Cardiac muscle cell (in vitro differentiated cells and primary cell): ENCODE data around the gene ANKMY1. TPM values are rescaled to one million over a fixed set of nuclear protein-coding genes. Genes with fewer than 3 reads are reported as not detected.
A peak's percentile ranks its signal among the peaks of the same experiment; 100 is the strongest.

ENCODE experiments used
- DNase-seq, 2 donors: peaks; one replicate each; pipeline versions ENCODE4 v3.0.0 to v3.0.0-alpha.2; 2010 to 2017; ENCODE audit warnings: low read depth in 1 of 2, low spot score in 1 of 2
- H3K27ac ChIP-seq: fragments of 200-600 bp; sonication (generic); 2 replicates; pipeline ENCODE4 v1.5.1; 2016
- H3K27me3 ChIP-seq: fragments of 200-600 bp; sonication (generic); 2 replicates; pipeline ENCODE4 v1.6.0; 2016; ENCODE audit warnings: control low read depth
- H3K36me3 ChIP-seq: fragments of 200-600 bp; sonication (generic); 2 replicates; pipeline ENCODE4 v1.5.1; 2016; ENCODE audit warnings: control low read depth
- H3K4me1 ChIP-seq: fragments of 200-600 bp; sonication (generic); 2 replicates; pipeline ENCODE4 v1.8.1; 2017; ENCODE audit warnings: low read depth, mild to moderate bottlenecking, mixed run types
- H3K4me3 ChIP-seq: fragments of 200-600 bp; sonication (generic); 2 replicates; pipeline ENCODE4 v1.5.1; 2016; ENCODE audit warnings: mild to moderate bottlenecking
- H3K9me3 ChIP-seq: fragments of 200-600 bp; sonication (generic); 2 replicates; pipeline ENCODE4 v1.5.1; 2017; ENCODE audit warnings: low read depth, mild to moderate bottlenecking, control low read depth
- CTCF ChIP-seq: IDR thresholded peaks from 2 replicates; pipeline ENCODE4 v1.5.1; 2012; ENCODE audit warnings: low read depth, mild to moderate bottlenecking, low read length
- polyA plus RNA-seq: library from polyadenylated mRNA; unstranded; fragments of >200 nt; fragmentation: Nextera tagmentation; extraction: Ambion mirVana; gene quantifications from 2 replicates; pipeline ENCODE4 v1.2.1, GENCODE V29; 2016
- total RNA-seq: library from RNA; depleted of rRNA; stranded (reverse); fragments of >200 nt; gene quantifications from 2 replicates; pipeline ENCODE4 v1.2.3, GENCODE V29; 2016

Gene ANKMY1
- total and polyA plus RNA-seq, 2 experiments from 2014 or later: 7.6 to 10.8 TPM

DNA sequence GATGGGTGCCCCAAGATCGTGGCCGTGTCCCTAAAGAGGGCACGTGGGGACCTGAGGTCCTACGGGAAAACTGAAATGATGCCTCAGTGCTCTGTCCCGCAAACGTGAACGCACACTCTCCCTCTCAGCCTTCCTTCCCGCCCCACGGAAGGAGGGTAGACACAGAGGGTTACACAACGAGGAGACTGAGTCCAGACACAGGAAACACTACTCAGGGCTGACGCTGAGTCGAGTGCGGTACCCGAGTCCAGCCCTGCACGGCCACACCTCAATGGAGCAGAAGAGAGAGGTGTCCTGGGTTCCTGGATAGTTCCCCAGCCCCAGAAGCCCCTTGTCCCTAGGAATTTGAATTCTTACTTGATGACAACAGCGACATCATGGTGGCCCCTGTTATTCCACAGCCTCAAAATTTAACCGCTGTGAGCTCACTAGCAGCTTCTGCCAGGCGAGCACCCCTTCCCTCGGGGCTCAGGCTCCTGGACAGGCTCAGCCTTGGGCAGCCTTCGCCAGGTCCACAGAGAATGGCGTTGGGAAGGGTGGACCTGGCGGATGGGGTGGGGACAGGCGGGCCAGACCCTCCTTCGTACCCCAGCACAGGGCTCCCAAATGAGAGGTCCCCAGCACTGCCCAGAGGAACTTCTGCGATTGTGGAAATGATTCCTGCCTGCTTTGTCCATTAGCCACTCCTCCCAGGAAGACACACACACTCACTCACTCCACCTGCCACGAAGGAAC, 9.5 kb upstream of the ANKMY1 start:
- no peaks in the 10 kb centered on the region for H3K36me3 ChIP-seq
- TF ChIP-seq CTCF: no peak
- no peak for DNase-seq
- H3K4me3 ChIP-seq: peak overlapping the region; percentile 50
- H3K4me1 ChIP-seq: peaks cover 20% of the 10 kb centered on the region
- no peak overlapping the region for H3K27ac ChIP-seq
- no peaks in the 10 kb centered on the region for H3K27me3 ChIP-seq
- H3K9me3 ChIP-seq: no peaks in the 10 kb centered on the region

DNA sequence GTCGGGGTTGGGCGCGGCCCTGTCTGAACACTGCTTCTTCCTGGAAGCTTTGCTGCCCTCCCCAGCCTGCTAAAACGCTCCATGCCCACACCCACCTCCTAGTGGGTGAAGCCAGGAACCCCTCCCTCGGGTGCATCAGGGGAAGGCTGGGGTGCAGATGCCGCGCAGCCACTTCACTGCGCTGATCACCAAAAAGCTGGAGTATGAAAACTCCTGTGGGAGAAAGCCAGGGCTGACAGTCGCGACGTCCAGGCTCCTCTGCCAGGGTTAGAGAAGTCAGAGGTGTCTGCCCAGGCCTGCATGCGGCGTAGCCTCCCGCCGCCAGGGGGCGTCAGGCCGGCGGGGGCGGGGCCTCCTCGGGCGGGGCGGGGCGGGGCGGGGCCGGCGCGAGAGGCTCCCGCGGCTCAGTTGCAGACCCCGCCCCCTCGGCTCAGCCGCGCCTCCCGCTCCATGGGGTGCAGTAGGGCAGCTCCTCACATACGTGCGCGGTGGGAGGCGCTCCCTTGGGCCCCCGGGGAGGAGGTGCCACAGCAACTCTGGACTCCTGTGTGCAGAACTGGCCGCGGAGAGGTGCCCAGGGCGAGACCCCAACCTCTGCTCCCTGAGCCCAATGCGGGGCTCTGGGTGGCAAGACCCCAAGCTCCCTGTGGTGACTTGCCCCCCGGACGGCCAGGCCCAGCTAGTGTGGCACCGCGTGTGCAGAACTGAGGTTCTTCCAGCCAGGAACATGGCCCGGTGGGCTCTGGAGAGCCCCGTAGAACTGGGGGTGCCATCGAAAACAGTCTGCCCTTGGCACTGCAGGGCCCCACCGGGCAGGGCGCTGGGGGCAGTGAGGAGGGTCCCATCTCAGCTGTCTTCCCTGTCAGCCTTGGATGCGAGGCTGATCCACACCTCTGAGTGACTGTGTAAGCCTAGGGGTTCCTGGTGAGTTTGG, 8.7 kb upstream of the ANKMY1 start:
- Histone ChIP-seq H3K27ac (peak overlapping the region; percentile 6), H3K27me3 (no peaks in the 10 kb centered on the region), H3K4me3 (peak overlapping the region; percentile 1), H3K4me1 (peaks cover 23% of the 10 kb centered on the region), H3K9me3 (no peaks in the 10 kb centered on the region), H3K36me3 (no peaks in the 10 kb centered on the region)
- peak; percentile 91 to 92 for DNase-seq
- TF ChIP-seq CTCF: peak; percentile 65

GRCh38 chr2:240565333-240566202, 7.8 kb upstream of the ANKMY1 start:
- no peak overlapping the region for H3K4me3 ChIP-seq
- no peaks in the 10 kb centered on the region for H3K36me3 ChIP-seq
- DNase-seq: peak; percentile 31 to 92
- no peaks in the 10 kb centered on the region for H3K9me3 ChIP-seq
- peaks cover 25% of the 10 kb centered on the region for H3K4me1 ChIP-seq
- H3K27me3 ChIP-seq: no peaks in the 10 kb centered on the region
- peak overlapping the region; percentile 6 for H3K27ac ChIP-seq
- TF ChIP-seq CTCF: no peak

DNA sequence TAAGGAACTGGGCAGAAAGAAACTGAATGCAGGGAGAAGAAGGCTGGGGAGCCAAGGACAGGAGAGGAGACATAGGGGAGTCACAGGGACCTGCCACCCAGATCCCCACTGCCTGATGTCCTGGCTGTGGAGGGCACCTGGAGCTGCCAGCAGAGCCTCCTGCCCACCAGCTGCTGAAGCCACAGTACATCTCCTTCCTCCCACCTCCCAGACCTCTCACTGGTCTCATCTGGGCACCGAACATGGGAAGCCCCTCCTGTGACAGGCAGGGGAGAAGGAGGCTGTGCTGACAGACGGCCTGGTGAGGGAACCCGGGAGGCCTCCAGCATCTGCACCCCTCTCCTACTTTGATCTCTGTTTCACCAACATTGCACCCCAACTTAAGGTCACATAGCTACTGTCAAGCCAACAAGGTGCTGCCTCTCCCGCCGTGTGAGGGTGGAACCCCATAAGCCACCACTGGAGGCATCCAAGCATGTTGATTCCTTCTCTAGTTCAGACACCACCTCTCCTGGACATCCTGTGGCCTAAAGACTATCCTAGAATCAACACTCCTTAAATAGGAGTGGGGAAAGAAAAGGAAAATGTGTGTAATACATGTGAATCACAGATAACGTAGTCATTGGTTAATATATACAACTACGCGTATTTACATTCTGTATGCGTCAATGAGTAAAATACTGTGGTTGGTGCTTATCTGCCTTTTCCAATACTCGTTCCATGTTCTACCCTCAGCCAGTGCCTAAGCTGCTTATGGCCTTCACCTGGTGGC, 7.0 kb upstream of the ANKMY1 start:
- Histone ChIP-seq H3K4me1 (peaks cover 25% of the 10 kb centered on the region), H3K4me3 (no peak overlapping the region), H3K27me3 (no peaks in the 10 kb centered on the region), H3K9me3 (no peaks in the 10 kb centered on the region), H3K27ac (no peak overlapping the region), H3K36me3 (no peaks in the 10 kb centered on the region)
- peak; percentile 31 for TF ChIP-seq CTCF
- DNase-seq: peak in 1 of 2 donors; percentile 79
